HL-60 (cell line): ENCODE measurements around the gene PASD1.

Experiments
- GABPA ChIP-seq: IDR thresholded peaks from 2 replicates; pipeline ENCODE4 v1.6.1; 2012; ENCODE audit warnings: low read depth
- TF ChIP-seq, protein P1 (sequence below): IDR thresholded peaks from one replicate; pipeline ENCODE4 v1.5.1; 2011; ENCODE audit warnings: low read length, control low read depth, inconsistent platforms; ENCODE audit not compliant: insufficient read depth

- TF ChIP-seq GABPA = no peak
- TF ChIP-seq, protein P1, sequence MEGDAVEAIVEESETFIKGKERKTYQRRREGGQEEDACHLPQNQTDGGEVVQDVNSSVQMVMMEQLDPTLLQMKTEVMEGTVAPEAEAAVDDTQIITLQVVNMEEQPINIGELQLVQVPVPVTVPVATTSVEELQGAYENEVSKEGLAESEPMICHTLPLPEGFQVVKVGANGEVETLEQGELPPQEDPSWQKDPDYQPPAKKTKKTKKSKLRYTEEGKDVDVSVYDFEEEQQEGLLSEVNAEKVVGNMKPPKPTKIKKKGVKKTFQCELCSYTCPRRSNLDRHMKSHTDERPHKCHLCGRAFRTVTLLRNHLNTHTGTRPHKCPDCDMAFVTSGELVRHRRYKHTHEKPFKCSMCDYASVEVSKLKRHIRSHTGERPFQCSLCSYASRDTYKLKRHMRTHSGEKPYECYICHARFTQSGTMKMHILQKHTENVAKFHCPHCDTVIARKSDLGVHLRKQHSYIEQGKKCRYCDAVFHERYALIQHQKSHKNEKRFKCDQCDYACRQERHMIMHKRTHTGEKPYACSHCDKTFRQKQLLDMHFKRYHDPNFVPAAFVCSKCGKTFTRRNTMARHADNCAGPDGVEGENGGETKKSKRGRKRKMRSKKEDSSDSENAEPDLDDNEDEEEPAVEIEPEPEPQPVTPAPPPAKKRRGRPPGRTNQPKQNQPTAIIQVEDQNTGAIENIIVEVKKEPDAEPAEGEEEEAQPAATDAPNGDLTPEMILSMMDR = no peak
Measured at GRCh38 chrX:151596282-151596681, 32.8 kb downstream of the PASD1 start.
